Activated CD4-positive, alpha-beta T cell treated with anti-CD3 and anti-CD28 coated beads, Interleukin-2, amount 50 U/mL, for 16 hours (primary cell): ENCODE data around the gene GNAQ.

ENCODE experiments used
- DNase-seq: peaks from one replicate; pipeline ENCODE4 v3.0.0-alpha.2; 2020

GNAQ gene

DNA sequence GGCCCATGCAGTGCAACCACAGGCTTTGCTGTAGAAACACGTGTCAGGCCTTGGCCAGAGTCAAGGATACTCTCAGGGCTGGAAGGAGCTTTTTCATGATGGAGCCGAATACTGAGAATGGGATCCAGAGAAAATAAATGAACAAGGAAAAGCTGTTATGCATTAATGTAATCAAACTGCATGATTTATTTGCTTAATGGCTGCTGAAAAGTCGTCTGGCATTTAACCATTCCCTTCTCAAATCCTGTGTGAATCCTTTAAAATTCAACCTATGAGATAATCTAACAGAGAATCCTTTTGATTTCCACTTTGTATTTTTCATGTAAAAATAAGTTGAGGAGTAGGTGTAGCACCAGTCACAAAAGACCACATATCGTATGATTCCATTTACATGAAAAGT lies 359.4 kb downstream of the GNAQ start:
- DNase-seq, result no peak

DNA sequence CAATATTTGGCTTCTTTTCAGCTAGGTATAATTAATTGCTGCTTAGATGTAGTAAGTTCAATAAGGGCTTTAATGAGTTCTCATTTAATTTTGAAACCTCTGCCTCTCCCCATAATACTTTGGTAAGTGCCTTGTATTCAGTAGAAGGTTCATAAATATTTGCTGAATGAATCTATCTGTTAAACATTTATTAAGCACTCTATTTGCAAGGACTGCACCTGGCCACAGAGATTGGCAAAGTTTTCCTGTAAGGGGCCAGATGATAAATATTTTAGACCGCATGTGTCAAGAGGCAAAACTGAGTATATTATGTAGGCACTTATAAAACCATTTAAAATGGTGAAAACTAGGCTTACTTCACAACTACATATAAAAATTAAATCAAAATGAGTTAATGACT lies 364.5 kb downstream of the GNAQ start:
- DNase-seq, result no peak
